RPMI8226 (cell line): ENCODE results near the gene TDG.

ENCODE experiments used
- DNase-seq: peaks from one replicate; pipeline ENCODE4 v3.0.0-alpha.2; 2015

Gene TDG

GRCh38 chr12:103965590-103966504 is at the start of gene TDG:
TDG (plus strand) TSS chr12:103965872; CDS start chr12:103966038, 166 bp downstream.
- peak; percentile 95 for DNase-seq

GRCh38 chr12:103917873-103918272 is 47.8 kb upstream of the TDG start:
- DNase-seq = no peak

GRCh38 chr12:103924761-103925641 is 40.7 kb upstream of the TDG start:
- DNase-seq = no peak

GRCh38 chr12:103928682-103929045 is 37.0 kb upstream of the TDG start:
- peak; percentile 65 for DNase-seq

GRCh38 chr12:103929046-103929783 is 36.5 kb upstream of the TDG start:
- DNase-seq = peak; percentile 87

GRCh38 chr12:103929784-103930033 is 36.0 kb upstream of the TDG start:
- DNase-seq = no peak

- DNase-seq = peak; percentile 98
Measured at GRCh38 chr12:103930034-103930786, 35.5 kb upstream of the TDG start, which contains the start of gene HSP90B1. HSP90B1 (plus strand) TSS chr12:103930410; CDS start chr12:103930516, 106 bp downstream.

- DNase-seq = peak; percentile 47
Measured at GRCh38 chr12:103930787-103931735, 34.6 kb upstream of the TDG start.

GRCh38 chr12:103933237-103933636 is 32.4 kb upstream of the TDG start:
- DNase-seq = no peak

- no peak for DNase-seq
Measured at GRCh38 chr12:103936679-103937078, 29.0 kb upstream of the TDG start.

GRCh38 chr12:103944964-103945363 is 20.7 kb upstream of the TDG start:
- no peak for DNase-seq

GRCh38 chr12:103947871-103948555 is 17.7 kb upstream of the TDG start:
- DNase-seq = no peak

GRCh38 chr12:103948746-103949406 is 16.8 kb upstream of the TDG start:
- DNase-seq = no peak

- no peak for DNase-seq
Measured at GRCh38 chr12:103952497-103952896, 13.2 kb upstream of the TDG start.

- DNase-seq = peak; percentile 9
Measured at GRCh38 chr12:103955811-103956508, 9.7 kb upstream of the TDG start.

- DNase-seq = peak; percentile 17
Measured at GRCh38 chr12:103956509-103957027, 9.1 kb upstream of the TDG start.

- DNase-seq = no peak
Measured at GRCh38 chr12:103957865-103958388, 7.7 kb upstream of the TDG start.

- DNase-seq = no peak
Measured at GRCh38 chr12:103958621-103959020, 7.1 kb upstream of the TDG start.
